ENCODE results near the gene FADS6.

Gene FADS6

DNA sequence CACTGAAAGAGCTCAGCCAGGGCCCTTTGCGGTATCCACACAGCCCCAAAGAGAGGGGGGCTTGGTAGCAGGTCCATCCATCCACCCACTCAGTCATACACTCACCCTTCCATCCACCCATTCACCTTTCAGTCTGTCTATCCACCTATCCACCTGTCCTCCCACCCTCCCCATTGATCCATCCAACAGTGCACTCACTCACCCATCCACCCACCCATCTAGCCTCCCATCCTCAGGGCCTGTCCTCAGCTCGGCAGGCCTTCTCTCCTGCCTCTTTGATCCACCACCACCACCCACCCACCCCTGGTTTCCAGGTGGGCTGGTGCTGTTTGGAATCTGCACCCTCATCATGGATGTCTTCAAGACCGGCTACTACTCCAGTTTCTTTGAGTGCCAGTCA is 31.8 kb upstream of the FADS6 start:
- H2AFZ ChIP-seq (ENCODE audit: low read length), result no peak overlapping the region
- H4K91ac ChIP-seq (ENCODE audit: low read depth, low read length, poor library complexity), result no peak overlapping the region
- H3K9ac ChIP-seq (ENCODE audit: low read depth, low read length, poor library complexity), result no peak overlapping the region
- peaks cover 3% of the 10 kb centered on the region for H3K79me1 ChIP-seq (ENCODE audit: low read depth, low read length)
- H2BK5ac ChIP-seq (ENCODE audit: low read length), result no peak overlapping the region
- no peak overlapping the region for H3K4me2 ChIP-seq (ENCODE audit: insufficient read depth, low read length, poor library complexity, severe bottlenecking)
- H3K27me3 ChIP-seq (ENCODE audit: control insufficient read depth in 3 of 3, insufficient read depth in 3 of 3, low read depth in 1 of 3, low read length in 3 of 3), result peaks cover 22 to 90% (median 57%) of the 10 kb centered on the region in 3 experiments
- H3K18ac ChIP-seq (ENCODE audit: low read length), result peak overlapping the region; percentile 20
- no peak overlapping the region for H4K8ac ChIP-seq (ENCODE audit: low read depth, low read length)
- H3K9me3 ChIP-seq (replicated peaks in 1 of 2; ENCODE audit: control insufficient read depth in 2 of 2, insufficient read depth in 1 of 2, low read depth in 1 of 2, low read length in 2 of 2), result peaks cover 0 to 3% of the 10 kb centered on the region in 2 donors
- no peaks in the 10 kb centered on the region for H3K36me3 ChIP-seq (replicated peaks in 1 of 2; ENCODE audit: control insufficient read depth in 2 of 2, insufficient read depth in 2 of 2, low read length in 2 of 2)
- H3K4me1 ChIP-seq (ENCODE audit: control insufficient read depth in 2 of 2, insufficient read depth in 1 of 2, low read depth in 1 of 2, low read length in 2 of 2), result peaks cover 7 to 15% of the 10 kb centered on the region in 2 donors
- DNase-seq (ENCODE audit: low spot score), result no peak
- H2AK5ac ChIP-seq (ENCODE audit: low read depth, low read length), result no peak overlapping the region
- WGBS, 2 donors (ENCODE audit: extremely low coverage in 2 of 2, insufficient read length in 2 of 2, insufficient replicate concordance in 1 of 2), result no CpG with 5 or more reads among the region's 3 CpGs
- H3K23ac ChIP-seq (ENCODE audit: low read depth, low read length, poor library complexity), result peak overlapping the region; percentile 87
- no peak overlapping the region for H2BK12ac ChIP-seq (ENCODE audit: low read length)
- H3K4me3 ChIP-seq (ENCODE audit: low read length in 2 of 2), result no peak overlapping the region
- H3K14ac ChIP-seq (ENCODE audit: low read length), result no peak overlapping the region
- H3K27ac ChIP-seq (replicated peaks; ENCODE audit: low read length), result no peak overlapping the region
- no peak overlapping the region for H2BK120ac ChIP-seq (ENCODE audit: low read depth, low read length)
- no peak overlapping the region for H3K4ac ChIP-seq (ENCODE audit: low read length)
- H2BK15ac ChIP-seq (ENCODE audit: low read length), result no peak overlapping the region

DNA sequence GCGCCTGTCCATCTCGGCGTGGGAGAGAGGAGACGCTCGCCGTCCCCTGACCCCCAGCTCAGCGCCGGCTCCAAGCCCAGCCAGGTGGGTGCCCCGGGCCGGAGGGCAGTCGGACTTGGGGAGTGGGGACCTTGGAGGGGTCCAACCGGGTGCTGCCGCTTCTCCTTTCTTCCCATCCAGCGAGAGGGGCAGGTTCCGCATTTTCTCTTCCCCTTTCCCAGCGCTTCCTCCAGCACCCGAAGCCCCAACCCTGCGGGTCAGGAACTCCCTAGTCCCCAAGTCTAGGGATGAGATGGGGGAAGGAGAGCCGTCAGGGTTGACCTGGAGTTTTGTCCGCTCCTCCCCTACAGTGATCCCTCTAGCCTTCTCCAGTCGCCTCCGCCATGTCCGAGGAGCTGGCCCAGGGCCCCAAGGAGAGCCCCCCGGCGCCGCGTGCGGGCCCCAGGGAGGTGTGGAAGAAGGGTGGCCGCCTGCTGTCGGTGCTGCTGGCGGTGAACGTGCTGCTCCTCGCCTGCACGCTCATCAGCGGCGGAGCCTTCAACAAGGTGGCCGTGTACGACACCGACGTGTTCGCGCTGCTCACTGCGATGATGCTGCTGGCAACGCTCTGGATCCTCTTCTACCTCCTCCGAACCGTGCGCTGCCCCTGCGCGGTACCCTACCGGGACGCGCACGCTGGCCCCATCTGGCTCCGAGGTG is 31.0 kb upstream of the FADS6 start, which contains the start of gene OTOP2:
Gene OTOP2 (plus strand): TSS at position 24 of the 699 bp plus-strand sequence. CDS start 360 bp downstream, at position 384.
- Histone ChIP-seq H3K4ac (ENCODE audit: low read length) (no peak within 1 kb of the TSS), H3K4me1 (ENCODE audit: control insufficient read depth in 2 of 2, insufficient read depth in 1 of 2, low read depth in 1 of 2, low read length in 2 of 2) (peaks cover 7 to 15% of the 10 kb centered on the region in 2 donors), H2AK5ac (ENCODE audit: low read depth, low read length) (peak within 1 kb of the TSS; percentile 90), H3K36me3 (replicated peaks in 1 of 2; ENCODE audit: control insufficient read depth in 2 of 2, insufficient read depth in 2 of 2, low read length in 2 of 2) (no peaks in the 10 kb centered on the region), H3K9me3 (replicated peaks in 1 of 2; ENCODE audit: control insufficient read depth in 2 of 2, insufficient read depth in 1 of 2, low read depth in 1 of 2, low read length in 2 of 2) (peaks cover 0 to 3% of the 10 kb centered on the region in 2 donors), H3K27me3 (ENCODE audit: control insufficient read depth in 3 of 3, insufficient read depth in 3 of 3, low read depth in 1 of 3, low read length in 3 of 3) (peaks cover 22 to 94% (median 57%) of the 10 kb centered on the region in 3 experiments), H3K14ac (ENCODE audit: low read length) (peak within 1 kb of the TSS; percentile 51), H3K4me3 (ENCODE audit: low read length in 2 of 2) (peak within 1 kb of the TSS in 1 of 2 donors; percentile 73), H2AFZ (ENCODE audit: low read length) (peak within 1 kb of the TSS; percentile 82), H3K18ac (ENCODE audit: low read length) (peak within 1 kb of the TSS; percentile 80), H3K23ac (ENCODE audit: low read depth, low read length, poor library complexity) (peak within 1 kb of the TSS; percentile 87), H2BK12ac (ENCODE audit: low read length) (no peak within 1 kb of the TSS), H3K4me2 (ENCODE audit: insufficient read depth, low read length, poor library complexity, severe bottlenecking) (peak within 1 kb of the TSS; percentile 73), H3K9ac (ENCODE audit: low read depth, low read length, poor library complexity) (peak within 1 kb of the TSS; percentile 2), H2BK15ac (ENCODE audit: low read length) (peak within 1 kb of the TSS; percentile 59), H3K79me1 (ENCODE audit: low read depth, low read length) (peaks cover 6% of the 10 kb centered on the region), H4K91ac (ENCODE audit: low read depth, low read length, poor library complexity) (no peak within 1 kb of the TSS), H2BK5ac (ENCODE audit: low read length) (no peak within 1 kb of the TSS), H3K27ac (replicated peaks; ENCODE audit: low read length) (no peak within 1 kb of the TSS), H2BK120ac (ENCODE audit: low read depth, low read length) (no peak within 1 kb of the TSS), H4K8ac (ENCODE audit: low read depth, low read length) (no peak within 1 kb of the TSS)
- DNase-seq (ENCODE audit: low spot score), result no peak
- no CpG with 5 or more reads among the region's 54 CpGs for WGBS, 2 donors (ENCODE audit: extremely low coverage in 2 of 2, insufficient read length in 2 of 2, insufficient replicate concordance in 1 of 2)

DNA sequence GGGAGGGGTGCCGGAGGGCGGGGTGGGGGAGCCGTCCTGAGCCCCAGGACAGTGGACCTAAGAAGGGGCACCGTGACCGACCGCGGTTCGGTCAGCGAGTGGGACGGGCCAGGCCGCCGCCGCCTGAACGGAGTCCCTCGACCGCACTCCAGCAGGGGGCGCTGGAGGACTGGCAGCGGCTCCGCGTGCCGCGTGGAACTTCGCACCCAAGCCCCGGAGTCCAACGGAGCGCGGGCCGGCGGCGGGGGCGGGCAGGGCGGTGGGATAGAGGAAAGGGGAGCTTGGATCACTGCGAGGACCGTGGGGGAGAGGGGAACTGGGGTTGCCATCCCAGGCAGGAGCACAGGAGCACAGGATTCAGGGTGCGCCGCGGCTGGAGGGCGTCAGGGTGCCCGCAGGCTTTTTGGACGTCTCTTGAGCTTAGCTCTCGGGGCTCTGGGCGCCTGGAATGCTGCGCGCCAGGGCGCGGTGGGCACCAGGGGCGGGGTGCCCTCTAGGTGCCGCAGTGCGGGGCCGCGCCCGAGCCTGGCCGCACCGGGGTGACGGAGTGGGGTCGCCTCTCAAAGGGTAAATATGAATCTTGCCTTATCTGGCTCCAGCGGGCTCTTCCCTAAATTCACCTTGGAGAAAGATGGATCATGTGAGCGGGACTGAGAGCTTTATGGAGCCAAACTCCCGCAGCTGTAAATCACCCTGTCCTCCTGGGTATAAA is 30.3 kb upstream of the FADS6 start:
- peaks cover 7 to 15% of the 10 kb centered on the region in 2 donors for H3K4me1 ChIP-seq (ENCODE audit: control insufficient read depth in 2 of 2, insufficient read depth in 1 of 2, low read depth in 1 of 2, low read length in 2 of 2)
- H2AFZ ChIP-seq (ENCODE audit: low read length), result peak overlapping the region; percentile 82
- peak overlapping the region; percentile 59 for H2BK15ac ChIP-seq (ENCODE audit: low read length)
- H2AK5ac ChIP-seq (ENCODE audit: low read depth, low read length), result peak overlapping the region; percentile 90
- H4K8ac ChIP-seq (ENCODE audit: low read depth, low read length), result no peak overlapping the region
- H3K9me3 ChIP-seq (replicated peaks in 1 of 2; ENCODE audit: control insufficient read depth in 2 of 2, insufficient read depth in 1 of 2, low read depth in 1 of 2, low read length in 2 of 2), result peaks cover 0 to 3% of the 10 kb centered on the region in 2 donors
- peak; percentile 46 for DNase-seq (ENCODE audit: low spot score)
- H3K36me3 ChIP-seq (replicated peaks in 1 of 2; ENCODE audit: control insufficient read depth in 2 of 2, insufficient read depth in 2 of 2, low read length in 2 of 2), result no peaks in the 10 kb centered on the region
- H3K4me2 ChIP-seq (ENCODE audit: insufficient read depth, low read length, poor library complexity, severe bottlenecking), result peak overlapping the region; percentile 73
- peak overlapping the region in 1 of 2 donors; percentile 73 for H3K4me3 ChIP-seq (ENCODE audit: low read length in 2 of 2)
- peaks cover 22 to 94% (median 56%) of the 10 kb centered on the region in 3 experiments for H3K27me3 ChIP-seq (ENCODE audit: control insufficient read depth in 3 of 3, insufficient read depth in 3 of 3, low read depth in 1 of 3, low read length in 3 of 3)
- peaks cover 6% of the 10 kb centered on the region for H3K79me1 ChIP-seq (ENCODE audit: low read depth, low read length)
- no peak overlapping the region for H3K27ac ChIP-seq (replicated peaks; ENCODE audit: low read length)
- H3K18ac ChIP-seq (ENCODE audit: low read length), result peak overlapping the region; percentile 80
- H2BK5ac ChIP-seq (ENCODE audit: low read length), result no peak overlapping the region
- H3K4ac ChIP-seq (ENCODE audit: low read length), result no peak overlapping the region
- H3K9ac ChIP-seq (ENCODE audit: low read depth, low read length, poor library complexity), result no peak overlapping the region
- H3K23ac ChIP-seq (ENCODE audit: low read depth, low read length, poor library complexity), result no peak overlapping the region
- H3K14ac ChIP-seq (ENCODE audit: low read length), result peak overlapping the region; percentile 51
- H2BK12ac ChIP-seq (ENCODE audit: low read length), result no peak overlapping the region
- no peak overlapping the region for H4K91ac ChIP-seq (ENCODE audit: low read depth, low read length, poor library complexity)
- WGBS, 2 donors (ENCODE audit: extremely low coverage in 2 of 2, insufficient read length in 2 of 2, insufficient replicate concordance in 1 of 2), result no CpG with 5 or more reads among the region's 59 CpGs
- H2BK120ac ChIP-seq (ENCODE audit: low read depth, low read length), result no peak overlapping the region

Data from neuronal stem cell (in vitro differentiated cells).